ENCODE data around the gene GCN1.
A peak's percentile ranks its signal among the peaks of the same experiment; 100 is the strongest.

Gene GCN1

DNA sequence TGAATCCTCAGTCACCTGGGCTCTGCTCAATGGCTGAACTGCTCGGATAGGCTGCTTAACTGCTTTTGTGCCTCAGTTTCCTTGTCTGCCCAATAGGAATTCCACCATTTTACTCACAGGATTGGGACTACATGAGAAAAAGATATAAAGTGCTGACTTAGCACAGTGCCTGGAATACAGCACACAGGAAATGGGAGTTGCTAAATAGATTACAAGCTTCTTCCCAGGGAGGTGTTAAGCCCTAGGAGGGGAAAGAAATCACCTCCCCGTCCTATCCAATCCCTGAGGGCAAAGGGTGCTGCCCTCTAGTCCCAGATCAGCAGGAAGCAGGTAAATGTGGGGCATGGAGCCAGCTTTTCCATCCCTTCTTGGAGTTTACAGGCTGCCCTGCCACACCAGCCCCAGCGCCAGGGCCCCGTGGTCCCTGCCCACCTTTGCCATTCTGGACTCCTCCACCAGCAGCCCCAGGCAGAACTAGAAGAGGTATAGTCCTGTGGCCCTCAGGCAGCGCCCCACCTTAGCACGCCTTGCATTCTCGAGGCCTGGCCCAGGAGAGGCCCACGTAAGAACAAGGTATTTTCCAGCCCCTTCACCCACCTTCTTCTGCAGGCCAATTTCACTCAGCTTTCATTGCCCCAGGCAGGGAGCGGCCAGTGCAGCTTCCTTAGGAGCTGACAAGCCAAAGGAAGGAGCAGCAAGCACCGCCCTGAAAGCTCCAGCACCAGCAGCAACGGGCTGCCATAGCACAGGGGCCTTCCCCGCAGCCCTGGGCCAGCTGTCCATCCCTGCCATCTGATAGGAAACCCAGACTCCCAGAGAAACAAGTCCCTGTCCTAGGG lies 35.2 kb upstream of the GCN1 start:
- DNase-seq (ENCODE audit: low read depth, low spot score): no peak
- no peak overlapping the region for H3K4me3 ChIP-seq (ENCODE audit: low read length)

DNA sequence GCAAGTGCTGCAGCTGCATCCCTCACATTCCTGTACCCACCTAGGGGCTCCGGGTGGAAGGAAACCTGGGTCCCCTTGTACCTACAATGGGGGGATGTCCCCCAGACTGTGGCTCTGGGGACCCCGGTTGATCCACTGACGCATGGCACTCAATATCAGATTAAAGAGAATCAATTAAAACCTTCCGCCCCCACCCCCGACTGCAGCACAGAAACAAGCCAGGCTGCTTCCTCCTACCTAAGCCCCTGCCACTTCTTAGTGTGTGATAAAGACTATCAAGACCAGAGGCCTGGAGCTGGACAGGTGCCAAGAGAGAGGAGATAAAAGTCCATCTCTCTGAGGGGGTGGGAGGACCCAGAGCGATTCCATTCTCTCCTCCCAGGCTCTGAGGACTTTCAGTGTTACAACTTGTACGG lies 34.6 kb upstream of the GCN1 start:
- DNase-seq (ENCODE audit: low read depth, low spot score): no peak
- no peak overlapping the region for H3K4me3 ChIP-seq (ENCODE audit: low read length)

DNA sequence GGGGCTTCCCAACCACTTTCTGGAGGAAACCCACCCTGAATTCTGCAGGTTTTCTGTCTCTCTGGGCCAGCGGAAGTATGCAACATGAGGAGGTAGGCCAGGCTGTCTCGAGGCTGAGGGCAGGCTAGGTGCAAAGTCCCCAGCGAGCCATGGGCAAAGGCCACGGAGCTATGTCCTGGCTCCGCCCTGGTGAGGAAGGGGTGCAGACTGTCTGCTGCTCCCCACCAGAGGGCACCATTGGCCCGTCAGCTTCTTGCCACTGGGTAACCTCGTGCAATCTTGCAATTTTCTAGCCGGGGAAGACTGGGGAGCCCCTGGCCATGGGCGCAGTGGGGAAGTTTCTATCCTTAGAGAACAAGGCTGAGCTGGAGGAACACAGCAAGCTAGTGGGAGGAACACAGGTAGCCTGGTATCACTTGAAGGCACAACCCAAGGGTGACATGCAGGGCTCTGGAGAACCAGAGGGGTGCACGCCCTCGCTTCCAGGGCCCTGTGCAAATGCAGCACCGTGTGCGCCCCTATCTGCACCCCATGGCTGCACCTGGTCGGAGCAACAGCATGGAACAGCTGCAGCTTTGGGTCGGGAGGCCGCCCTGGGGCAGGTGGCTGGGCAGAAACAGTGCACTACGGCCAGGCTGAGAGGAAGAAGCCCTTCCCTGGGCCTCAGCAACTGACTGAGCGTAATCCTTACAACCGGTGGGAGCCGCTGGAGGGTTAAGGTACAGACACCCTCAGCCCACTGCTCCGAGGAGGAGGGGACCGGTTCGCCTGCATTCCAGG lies 34.0 kb upstream of the GCN1 start:
- H3K4me3 ChIP-seq (ENCODE audit: low read length): no peak overlapping the region
- peak; percentile 70 for DNase-seq (ENCODE audit: low read depth, low spot score)

DNA sequence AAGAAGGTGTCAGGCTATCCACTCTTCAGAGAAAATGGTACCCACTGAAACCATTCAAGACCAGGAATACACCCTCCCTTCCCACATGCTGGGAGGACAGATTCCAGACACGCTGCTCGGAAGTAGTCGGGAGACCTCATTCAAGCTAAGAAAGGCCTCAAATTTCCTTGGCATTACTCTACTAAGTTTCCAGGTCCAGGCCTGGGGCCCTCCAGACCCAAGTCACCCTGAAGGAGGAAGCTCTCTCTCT lies 33.5 kb upstream of the GCN1 start:
- no peak overlapping the region for H3K4me3 ChIP-seq (ENCODE audit: low read length)
- no peak for DNase-seq (ENCODE audit: low read depth, low spot score)

DNA sequence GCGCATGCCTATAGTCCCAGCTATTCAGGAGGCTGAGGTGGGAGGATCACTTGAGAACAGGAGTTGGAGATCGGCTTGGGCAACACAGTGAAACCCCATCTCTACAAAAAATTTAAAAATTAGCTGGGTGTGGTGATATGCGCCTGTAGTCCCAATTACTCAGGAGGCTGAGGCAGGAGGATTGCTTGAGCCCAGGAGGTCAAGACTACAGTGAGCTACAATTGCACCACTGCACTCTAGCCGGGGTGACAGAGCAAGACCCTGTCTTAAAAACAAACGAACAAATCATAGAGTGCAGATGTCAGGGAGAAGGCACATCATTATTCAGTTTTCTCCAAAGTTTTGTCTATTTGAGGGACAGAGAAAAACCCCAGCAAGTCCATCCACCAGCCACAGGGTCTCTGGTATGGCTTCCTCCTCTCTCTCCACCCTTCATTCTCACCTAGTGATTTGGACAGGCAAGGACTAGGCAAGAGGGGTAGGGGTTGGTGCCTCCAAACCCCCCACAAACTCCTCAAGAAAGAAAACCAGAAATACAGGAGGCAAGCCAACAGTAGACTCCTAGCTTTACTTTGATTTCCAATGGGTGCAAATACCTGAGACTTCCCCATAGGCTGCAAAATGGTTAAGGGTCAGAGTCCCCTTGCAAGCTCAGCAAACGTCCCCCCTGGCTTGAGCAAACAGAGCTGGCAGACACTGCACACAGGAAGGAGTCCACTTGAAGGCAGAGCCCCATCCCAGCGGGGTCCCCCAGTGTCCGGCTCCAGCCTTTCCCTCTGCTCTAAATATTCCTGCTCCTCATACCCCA lies 32.9 kb upstream of the GCN1 start:
- DNase-seq (ENCODE audit: low read depth, low spot score): no peak
- no peak overlapping the region for H3K4me3 ChIP-seq (ENCODE audit: low read length)

DNA sequence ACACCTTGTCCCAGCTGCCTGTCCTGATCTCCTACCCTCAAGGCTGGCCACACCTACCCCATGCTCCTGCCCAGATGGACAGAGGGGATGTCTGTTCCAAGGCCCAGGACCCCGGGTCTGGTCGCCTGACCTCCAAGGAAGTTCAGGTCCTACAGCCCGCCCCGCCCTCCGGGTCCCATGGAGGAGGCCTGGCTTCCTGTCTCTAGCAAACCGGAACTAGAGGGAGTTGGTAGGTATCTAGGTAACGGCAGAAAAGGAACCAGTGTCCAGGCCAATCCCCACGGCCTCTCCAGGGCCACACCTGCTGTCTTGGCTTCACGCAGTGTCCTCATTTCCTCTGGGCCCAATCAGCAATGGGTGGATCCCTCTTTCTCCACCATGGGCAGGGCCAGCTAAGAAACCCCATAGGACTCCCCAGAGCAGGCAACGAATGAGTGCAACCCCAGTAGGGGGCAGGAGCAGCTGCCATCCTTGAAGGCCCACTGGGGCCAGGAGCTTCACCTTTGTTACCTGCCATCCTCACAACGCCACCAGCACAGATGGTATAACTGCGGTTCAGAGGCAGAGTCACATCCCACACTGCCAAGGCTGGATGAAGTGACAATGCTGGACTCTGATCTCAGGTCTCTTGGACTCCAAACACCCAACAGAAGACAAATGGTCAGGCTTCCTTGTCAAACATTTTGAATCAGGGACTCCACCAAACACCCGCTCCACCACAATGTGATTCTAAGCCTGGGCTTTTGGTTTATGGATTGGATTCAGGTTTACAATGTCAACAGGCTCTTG lies 31.5 kb upstream of the GCN1 start:
- no peak for DNase-seq (ENCODE audit: low read depth, low spot score)
- no peak overlapping the region for H3K4me3 ChIP-seq (ENCODE audit: low read length)

DNA sequence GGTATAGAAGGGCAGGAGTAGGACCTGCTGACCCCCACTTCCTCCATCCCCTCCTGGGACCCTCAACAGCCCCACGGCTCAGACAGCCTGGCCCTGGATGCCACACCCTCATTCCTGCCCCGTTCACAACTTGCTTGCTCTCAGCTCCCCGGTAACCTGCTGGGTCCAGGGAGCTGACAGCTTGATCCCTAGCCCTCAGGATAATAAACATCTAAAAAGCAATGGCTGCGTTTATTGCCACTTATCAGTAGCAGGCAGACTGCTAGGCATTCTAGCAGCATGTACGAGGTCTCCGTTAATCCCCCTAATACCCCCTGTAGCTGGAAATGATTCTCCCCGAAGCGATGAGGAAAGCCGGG lies 30.7 kb upstream of the GCN1 start:
- no peak for DNase-seq (ENCODE audit: low read depth, low spot score)
- no peak overlapping the region for H3K4me3 ChIP-seq (ENCODE audit: low read length)

DNA sequence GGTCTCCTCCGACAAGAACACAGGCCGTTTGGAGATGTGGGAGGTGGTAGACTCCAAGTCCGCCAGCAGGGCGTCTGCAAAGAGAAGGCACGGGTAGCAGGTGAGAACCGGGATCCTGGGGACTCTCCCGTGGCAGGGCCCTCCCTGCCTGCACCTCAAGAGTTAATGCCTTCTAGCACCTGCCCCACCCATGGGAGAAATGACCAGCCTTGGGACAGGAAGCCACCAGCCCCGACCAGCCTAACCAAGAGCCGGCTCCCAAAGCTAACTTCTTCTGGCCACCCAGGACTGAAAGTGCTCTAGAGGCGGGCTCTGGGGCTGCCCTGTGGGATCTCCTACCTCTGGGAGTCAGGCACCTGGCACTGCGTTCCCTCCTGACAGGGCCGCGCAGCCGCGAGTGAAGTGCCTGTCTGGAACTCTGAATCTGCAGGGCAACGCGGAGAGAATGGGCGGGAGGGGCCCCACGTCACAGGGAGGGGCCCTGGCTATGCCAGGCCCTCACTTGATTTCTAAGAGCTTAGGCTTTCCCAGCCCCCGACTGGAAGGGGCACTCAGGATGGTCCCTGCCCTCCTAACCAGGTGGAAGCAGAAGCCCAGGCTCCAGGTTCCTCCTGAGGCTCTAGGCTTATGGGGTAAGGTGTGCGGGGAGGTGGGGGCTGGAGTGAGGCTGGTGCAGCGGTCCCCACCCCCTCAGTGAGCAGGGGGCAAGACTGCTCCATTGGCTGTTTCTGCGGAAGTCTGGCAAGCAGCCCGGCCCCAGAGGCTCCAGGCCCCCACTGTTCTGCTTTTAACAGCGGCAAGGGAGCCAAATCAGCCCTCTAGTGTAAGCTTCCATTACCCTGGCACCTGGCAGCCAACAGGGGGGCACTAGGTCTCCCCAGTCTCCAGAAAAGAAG lies 30.0 kb upstream of the GCN1 start:
- DNase-seq (ENCODE audit: low read depth, low spot score): no peak
- H3K4me3 ChIP-seq (ENCODE audit: low read length): no peak overlapping the region

DNA sequence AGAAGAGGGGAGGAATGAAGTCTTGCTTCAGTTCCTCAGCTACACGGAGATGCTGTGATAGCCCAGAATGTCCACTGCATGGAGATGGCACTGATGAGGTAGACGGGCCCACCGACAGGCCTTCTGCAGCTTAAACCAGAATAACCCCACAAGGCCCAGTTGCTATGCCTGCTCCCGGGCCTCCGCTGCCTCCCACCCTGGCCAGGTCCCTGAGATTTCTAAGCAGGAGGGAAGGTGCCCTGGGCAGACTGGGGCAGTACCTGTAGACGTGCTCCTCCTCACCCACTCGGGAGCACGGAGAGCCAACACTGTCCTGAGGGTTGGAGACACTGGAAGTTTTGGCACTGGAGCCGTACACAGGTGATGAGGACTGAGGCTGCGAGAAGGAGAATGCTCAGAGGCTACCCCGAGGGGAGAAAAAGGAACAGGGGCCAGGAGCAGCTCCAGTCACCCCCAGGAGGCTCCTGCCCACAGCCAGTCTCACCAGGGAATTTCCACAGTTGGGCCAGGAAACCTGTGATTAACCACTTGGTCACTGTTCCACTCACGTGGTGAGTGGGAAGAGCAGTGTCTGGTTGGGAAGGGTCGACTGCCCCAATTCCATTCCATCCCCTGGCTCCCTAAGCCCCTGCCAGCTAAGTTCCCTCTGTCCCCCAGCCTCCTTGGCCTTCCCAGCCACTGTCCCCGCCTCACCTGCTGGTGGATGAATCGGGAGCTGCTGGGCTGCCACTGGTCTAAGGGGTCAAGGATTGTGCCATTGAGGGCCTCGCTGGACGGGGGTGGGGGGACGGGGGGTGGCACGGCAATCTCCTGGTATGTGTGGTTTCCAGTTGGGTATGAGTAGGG lies 29.2 kb upstream of the GCN1 start:
- H3K4me3 ChIP-seq (ENCODE audit: low read length): no peak overlapping the region
- no peak for DNase-seq (ENCODE audit: low read depth, low spot score)

DNA sequence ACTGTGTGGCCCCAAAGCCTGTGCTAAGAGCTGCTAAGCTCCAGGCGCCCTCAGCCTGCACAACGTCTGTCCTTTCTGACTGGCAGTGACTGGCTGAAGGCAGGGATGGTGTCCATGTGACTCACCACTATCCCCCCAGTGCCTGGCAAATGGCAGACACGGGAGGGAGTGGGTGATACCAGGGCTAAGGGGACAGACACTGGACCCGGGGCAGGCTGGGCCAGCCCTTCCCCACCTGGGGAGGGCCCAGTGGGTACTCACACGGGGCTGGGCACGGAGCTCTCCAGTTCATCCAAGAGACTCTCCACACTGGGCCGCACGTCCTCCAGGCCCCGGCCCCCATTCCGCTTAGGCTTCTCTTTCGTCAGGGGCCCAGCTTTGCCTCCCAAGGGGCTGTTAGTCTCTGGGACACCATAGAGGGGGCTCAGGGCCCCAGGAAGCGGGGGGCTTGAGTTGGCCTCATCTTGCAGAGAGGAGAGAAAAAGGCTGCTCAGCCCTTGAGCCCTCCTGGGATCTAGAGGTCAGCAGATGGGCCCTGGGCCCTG lies 27.8 kb upstream of the GCN1 start:
- DNase-seq (ENCODE audit: low read depth, low spot score): no peak
- H3K4me3 ChIP-seq (ENCODE audit: low read length): no peak overlapping the region

DNA sequence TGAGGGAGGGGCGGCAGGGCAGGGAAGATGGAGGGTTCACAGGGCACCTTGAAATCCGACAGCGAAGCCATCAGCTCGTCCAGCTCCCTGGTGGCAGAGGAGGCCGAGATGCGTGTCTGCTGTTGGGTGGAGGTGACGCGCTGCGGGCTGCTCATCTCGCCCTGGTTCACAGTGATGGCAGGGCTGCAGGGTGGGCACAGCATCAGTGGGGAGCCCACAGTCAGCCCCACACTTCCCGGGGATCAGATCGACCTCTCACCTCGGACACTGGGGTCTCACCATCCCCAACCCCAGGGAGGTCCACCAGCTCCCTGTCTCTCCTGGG lies 27.0 kb upstream of the GCN1 start:
- no peak for DNase-seq (ENCODE audit: low read depth, low spot score)
- no peak overlapping the region for H3K4me3 ChIP-seq (ENCODE audit: low read length)

DNA sequence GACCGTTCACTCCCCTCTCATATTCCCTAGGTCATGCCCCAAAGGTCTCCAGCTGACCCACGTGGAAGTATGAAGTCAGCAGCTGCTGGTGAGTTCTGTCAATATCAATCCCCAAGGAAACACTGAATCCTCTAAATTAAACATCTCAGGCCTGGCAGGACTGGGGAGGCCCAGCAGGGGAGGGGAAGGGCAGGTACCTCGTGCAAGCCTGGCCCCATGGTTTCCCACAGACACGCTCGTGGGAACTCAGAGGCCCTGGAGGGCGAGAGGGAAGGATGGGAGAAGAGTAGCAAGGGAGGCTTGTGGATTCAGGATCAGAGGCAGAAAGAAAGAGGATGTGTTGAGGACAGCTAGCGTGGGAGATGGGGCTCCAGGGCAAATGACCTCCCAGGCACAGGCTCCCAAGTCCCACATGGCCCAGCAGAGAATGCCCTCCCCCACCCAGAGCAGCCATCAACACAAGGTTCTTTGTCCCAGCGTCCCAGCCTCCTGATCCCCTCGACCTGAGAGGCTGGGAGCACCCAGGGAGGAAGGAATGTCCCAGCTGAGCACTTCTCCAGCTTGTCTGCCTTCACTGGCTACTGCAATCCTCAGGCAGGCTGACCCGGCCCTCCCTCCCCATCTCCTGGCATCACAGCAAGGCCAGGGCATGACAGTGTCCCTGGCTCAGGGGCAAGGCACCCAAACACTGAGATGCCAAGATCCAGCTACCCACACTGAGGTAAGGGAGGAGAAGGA lies 26.5 kb upstream of the GCN1 start:
- DNase-seq (ENCODE audit: low read depth, low spot score): no peak
- no peak overlapping the region for H3K4me3 ChIP-seq (ENCODE audit: low read length)

DNA sequence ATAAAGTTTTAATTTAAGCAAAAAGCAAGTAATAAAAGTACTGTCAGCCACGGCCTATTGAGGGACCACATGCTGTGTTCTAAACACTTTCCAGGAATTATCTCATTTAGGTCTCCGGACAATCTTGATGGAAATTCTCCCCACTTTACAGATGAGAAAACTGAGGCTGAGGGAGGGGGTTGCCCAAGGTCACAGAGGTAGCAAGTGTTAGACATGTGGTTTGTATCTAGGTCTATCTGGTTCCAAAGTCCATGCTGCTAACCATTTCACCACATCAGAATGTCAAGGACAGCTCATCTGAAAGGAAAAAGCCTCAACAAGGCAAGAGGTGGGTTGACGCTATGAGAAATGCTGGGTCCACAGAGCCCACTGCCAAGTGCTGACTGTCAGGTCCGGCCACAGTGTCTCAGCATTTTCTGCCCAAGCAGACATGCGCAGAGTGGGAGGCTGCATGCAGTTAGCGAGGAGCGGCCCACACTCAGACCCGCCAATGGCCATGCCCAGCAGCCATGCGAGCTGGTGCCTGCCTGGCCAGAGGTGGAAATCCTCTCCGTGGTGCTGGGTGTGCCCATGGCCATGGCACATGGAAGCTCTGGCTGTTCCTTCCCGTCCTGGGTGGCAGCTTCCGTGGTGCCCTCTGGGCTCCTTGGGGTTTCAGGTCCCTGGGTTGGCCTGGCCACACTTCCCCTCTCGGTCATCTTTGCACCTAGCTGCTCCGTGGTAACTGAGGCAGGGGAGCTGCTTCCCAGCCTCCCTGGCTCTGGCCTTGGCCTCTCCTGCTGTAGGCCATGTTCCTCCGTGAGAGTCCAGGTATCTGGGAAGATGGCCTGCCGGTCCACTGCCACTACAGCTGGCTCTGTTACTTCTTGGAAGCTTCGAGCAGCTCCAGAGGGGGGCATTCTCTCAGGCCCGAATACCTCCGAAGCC lies 24.4 kb upstream of the GCN1 start:
- H3K4me3 ChIP-seq (ENCODE audit: low read length): no peak overlapping the region
- DNase-seq (ENCODE audit: low read depth, low spot score): no peak

DNA sequence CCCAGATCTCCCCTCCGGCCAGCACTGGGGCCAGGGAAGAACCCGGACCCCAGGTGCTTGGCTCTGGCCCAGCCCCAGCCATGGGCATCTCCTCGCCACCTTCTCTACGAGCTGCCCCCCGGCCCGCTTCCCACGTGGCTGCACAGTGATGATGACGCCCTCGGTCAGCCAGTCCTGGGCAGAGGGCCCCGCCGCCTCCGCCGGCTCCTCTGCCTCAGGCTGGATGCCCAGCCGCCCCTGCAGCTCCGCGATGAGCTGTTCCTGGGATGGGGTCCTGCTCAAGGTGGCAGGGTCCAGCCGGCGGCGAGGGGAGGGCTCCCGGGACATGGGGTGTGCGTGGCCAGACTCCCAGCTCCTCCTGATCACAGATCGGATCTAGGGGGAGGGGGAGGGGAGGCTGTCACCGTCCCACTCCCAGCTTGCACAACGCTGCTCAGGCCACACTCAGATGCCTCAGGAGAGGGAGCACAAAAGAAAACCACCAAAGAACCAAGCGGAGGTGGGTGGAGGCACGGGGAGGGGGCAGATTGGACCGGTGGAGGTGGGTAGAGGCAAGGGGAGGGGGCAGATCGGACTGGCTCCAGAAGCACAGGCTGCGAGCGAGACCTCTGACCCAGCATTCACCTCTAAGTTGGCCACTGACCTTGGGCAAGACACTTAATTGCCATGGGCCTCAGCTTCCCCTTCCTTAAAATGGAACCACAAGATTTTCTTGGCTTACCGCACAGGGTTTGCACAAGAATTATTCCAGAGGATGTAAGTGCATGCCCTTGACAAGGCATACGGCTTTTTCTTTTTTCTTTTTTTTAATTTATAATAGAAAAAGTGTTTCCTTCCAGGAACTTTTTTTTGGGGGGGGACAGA lies 22.5 kb upstream of the GCN1 start:
- no peak for DNase-seq (ENCODE audit: low read depth, low spot score)
- H3K4me3 ChIP-seq (ENCODE audit: low read length): no peak overlapping the region

All from Jurkat, Clone E6-1 (cell line).